SU-DHL-6 (cell line): ENCODE measurements around the gene CYYR1.

Source experiments
- H2AFZ ChIP-seq: fragments of 200-600 bp; sonication (generic); 2 replicates; pipeline ENCODE4 v1.6.1; 2014; ENCODE audit warnings: low read depth, mild to moderate bottlenecking, moderate library complexity, mixed read lengths, antibody characterized with exemption, low read length; ENCODE audit not compliant: severe bottlenecking
- H3F3A ChIP-seq: fragments of 200-600 bp; shearing (Covaris generic); 2 replicates; pipeline ENCODE4 v1.6.0; 2016; ENCODE audit warnings: antibody characterized with exemption, mild to moderate bottlenecking; ENCODE audit not compliant: insufficient read depth
- H3K27ac ChIP-seq: fragments of 200-600 bp; sonication (generic); 2 replicates; pipeline ENCODE4 v1.5.1; 2016; ENCODE audit warnings: low read depth, mild to moderate bottlenecking, low read length, moderate library complexity, mixed read lengths
- H3K27me3 ChIP-seq: fragments of 200-600 bp; sonication (generic), shearing (Covaris generic); 2 replicates; pipeline ENCODE4 v1.6.0; 2014; ENCODE audit warnings: mild to moderate bottlenecking, low read length
- H3K36me3 ChIP-seq: fragments of 200-600 bp; sonication (generic); 2 replicates; pipeline ENCODE4 v1.6.1; 2014; ENCODE audit warnings: mild to moderate bottlenecking, low read length, mixed read lengths
- H3K4me2 ChIP-seq: fragments of 300-600, 200-600 bp; shearing (Covaris generic), sonication (generic); 2 replicates; pipeline ENCODE4 v1.6.0; 2014; ENCODE audit warnings: low read length, low read depth, mild to moderate bottlenecking; ENCODE audit not compliant: poor library complexity, severe bottlenecking
- H3K4me3 ChIP-seq: fragments of 200-600 bp; sonication (generic); 2 replicates; pipeline ENCODE4 v1.5.1; 2014; ENCODE audit warnings: antibody characterized with exemption, low read length, mild to moderate bottlenecking, mixed read lengths; ENCODE audit not compliant: insufficient read depth, poor library complexity, severe bottlenecking
- H3K79me2 ChIP-seq: fragments of 200-600 bp; sonication (generic); 2 replicates; pipeline ENCODE4 v1.6.1; 2014; ENCODE audit warnings: mild to moderate bottlenecking, low read length, moderate library complexity; ENCODE audit not compliant: insufficient read depth
- H3K9ac ChIP-seq: fragments of 200-600 bp; sonication (generic); 2 replicates; pipeline ENCODE4 v1.7.0; 2014; ENCODE audit warnings: mild to moderate bottlenecking, low read length
- H3K9me2 ChIP-seq: fragments of 200-600 bp; sonication (generic); replicated peaks from 2 replicates; pipeline ENCODE4 v1.6.1; 2014; ENCODE audit warnings: low read length; ENCODE audit not compliant: insufficient read depth
- H3K9me3 ChIP-seq: fragments of 200-600 bp; sonication (generic); 2 replicates; pipeline ENCODE4 v1.6.1; 2014; ENCODE audit warnings: low read length, mixed read lengths; ENCODE audit not compliant: insufficient read depth
- H4K20me1 ChIP-seq: fragments of 200-600 bp; sonication (generic); 2 replicates; pipeline ENCODE4 v1.6.1; 2014; ENCODE audit warnings: low read depth, mild to moderate bottlenecking, antibody characterized with exemption, low read length, moderate library complexity, mixed read lengths
- EZH2phosphoT487 ChIP-seq: fragments of 200-600 bp; sonication (generic), shearing (Covaris generic); conservative IDR thresholded peaks from 2 replicates; pipeline ENCODE4 v1.6.1; 2018; ENCODE audit warnings: mild to moderate bottlenecking, antibody characterized with exemption, low read length, moderate library complexity, mixed read lengths
- TF ChIP-seq, protein P1 (sequence below): fragments of 200-600 bp; sonication (generic); IDR thresholded peaks from one replicate; pipeline ENCODE4 v1.5.1; 2017; ENCODE audit warnings: antibody characterized with exemption, mild to moderate bottlenecking, low read length, moderate library complexity; ENCODE audit not compliant: insufficient read depth, poor library complexity, severe bottlenecking

The CYYR1 gene

DNA sequence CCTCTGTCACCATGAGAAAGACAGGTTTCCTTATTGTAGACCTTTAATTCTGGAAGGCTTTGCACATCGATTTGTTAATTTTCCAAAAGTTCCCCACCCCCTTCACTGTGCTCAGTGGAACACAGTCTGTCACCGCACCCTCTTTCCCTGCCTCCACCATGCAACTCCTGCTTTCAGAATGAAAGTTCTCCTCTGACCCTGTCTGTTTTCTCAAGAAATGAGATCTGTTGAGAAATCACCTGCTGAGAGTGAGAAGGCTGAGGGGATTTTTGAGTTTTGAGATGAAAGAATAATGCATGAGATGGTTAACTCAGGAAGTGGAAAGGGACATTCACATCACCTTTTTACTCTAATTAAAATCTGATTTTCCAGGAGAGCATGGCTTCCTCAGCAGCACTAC is 99.6 kb downstream of the CYYR1 start:
- no peaks in the 10 kb centered on the region for H3F3A ChIP-seq
- no peaks in the 10 kb centered on the region for H3K9me2 ChIP-seq
- H3K27me3 ChIP-seq = no peaks in the 10 kb centered on the region
- no peak overlapping the region for H3K27ac ChIP-seq
- H3K79me2 ChIP-seq = no peaks in the 10 kb centered on the region
- H2AFZ ChIP-seq = no peak overlapping the region
- H3K9ac ChIP-seq = no peak overlapping the region
- no peaks in the 10 kb centered on the region for H3K36me3 ChIP-seq
- no peak overlapping the region for H3K4me3 ChIP-seq
- no peaks in the 10 kb centered on the region for H3K9me3 ChIP-seq
- no peak overlapping the region for H3K4me2 ChIP-seq
- no peak for TF ChIP-seq EZH2phosphoT487
- TF ChIP-seq, protein P1, sequence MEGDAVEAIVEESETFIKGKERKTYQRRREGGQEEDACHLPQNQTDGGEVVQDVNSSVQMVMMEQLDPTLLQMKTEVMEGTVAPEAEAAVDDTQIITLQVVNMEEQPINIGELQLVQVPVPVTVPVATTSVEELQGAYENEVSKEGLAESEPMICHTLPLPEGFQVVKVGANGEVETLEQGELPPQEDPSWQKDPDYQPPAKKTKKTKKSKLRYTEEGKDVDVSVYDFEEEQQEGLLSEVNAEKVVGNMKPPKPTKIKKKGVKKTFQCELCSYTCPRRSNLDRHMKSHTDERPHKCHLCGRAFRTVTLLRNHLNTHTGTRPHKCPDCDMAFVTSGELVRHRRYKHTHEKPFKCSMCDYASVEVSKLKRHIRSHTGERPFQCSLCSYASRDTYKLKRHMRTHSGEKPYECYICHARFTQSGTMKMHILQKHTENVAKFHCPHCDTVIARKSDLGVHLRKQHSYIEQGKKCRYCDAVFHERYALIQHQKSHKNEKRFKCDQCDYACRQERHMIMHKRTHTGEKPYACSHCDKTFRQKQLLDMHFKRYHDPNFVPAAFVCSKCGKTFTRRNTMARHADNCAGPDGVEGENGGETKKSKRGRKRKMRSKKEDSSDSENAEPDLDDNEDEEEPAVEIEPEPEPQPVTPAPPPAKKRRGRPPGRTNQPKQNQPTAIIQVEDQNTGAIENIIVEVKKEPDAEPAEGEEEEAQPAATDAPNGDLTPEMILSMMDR = no peak
- no peaks in the 10 kb centered on the region for H4K20me1 ChIP-seq

DNA sequence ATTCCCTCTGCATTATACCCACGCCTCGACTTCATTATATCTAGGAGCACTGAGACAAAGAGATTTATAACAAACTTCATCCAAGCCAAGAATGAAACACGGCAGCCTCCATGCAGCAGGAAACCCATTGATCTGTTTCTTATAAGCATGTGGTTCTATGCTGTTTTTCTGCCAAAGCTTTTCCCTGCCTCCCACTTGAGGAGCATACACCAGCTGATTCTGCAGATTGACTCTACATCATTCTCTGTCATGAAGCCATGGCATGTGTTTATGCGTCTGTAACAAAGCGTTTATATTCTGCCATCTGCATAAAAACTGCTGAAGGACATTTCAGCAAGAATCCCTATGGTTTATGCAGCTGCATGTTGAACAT is 102.0 kb downstream of the CYYR1 start:
- no peak overlapping the region for H3K27ac ChIP-seq
- H3K27me3 ChIP-seq = no peaks in the 10 kb centered on the region
- H2AFZ ChIP-seq = no peak overlapping the region
- no peak for TF ChIP-seq EZH2phosphoT487
- TF ChIP-seq, protein P1 = no peak
- no peaks in the 10 kb centered on the region for H3K79me2 ChIP-seq
- H3K9ac ChIP-seq = no peak overlapping the region
- no peaks in the 10 kb centered on the region for H3K9me3 ChIP-seq
- H3K9me2 ChIP-seq = no peaks in the 10 kb centered on the region
- no peak overlapping the region for H3K4me3 ChIP-seq
- no peaks in the 10 kb centered on the region for H3F3A ChIP-seq
- no peaks in the 10 kb centered on the region for H3K36me3 ChIP-seq
- no peaks in the 10 kb centered on the region for H4K20me1 ChIP-seq
- H3K4me2 ChIP-seq = no peak overlapping the region

DNA sequence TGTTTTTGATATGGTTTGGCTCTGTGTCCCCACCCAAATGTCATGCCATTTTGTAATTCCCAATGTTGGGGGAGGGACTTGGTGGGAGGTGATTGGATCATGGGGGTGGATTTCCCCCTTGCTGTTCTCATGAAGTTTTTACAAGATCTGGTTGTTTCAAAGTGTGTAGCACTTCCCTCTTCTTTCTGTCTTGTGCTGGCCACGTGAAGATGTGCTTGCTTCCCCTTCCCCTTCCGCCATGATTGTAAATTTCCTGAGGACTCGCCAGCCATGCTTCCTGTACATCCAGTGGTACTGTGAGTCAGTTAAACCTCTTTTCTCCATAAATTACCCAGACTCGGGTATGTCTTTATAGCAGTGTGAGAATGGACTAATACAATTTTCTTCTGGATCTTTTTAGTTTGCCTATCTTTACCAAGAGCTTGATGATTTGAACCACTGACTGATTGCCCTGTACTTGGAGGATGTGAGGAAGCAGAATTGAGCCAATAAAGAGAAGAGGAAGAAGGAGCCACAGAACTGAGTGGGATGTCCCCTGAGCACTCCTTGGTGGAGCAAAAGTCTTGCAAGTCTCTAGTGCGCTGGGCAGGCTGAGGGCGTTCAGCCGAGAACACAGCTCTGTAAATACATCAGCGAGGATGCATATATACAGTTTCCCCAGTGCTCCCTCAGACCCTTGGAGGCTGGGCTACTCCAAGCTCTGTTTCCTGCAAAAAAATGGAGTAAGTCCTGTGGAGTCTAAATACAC is 102.6 kb downstream of the CYYR1 start:
- Histone ChIP-seq H3K4me2 (no peak overlapping the region), H2AFZ (no peak overlapping the region), H3K36me3 (no peaks in the 10 kb centered on the region), H3K9me3 (no peaks in the 10 kb centered on the region), H3K9me2 (no peaks in the 10 kb centered on the region), H3K4me3 (no peak overlapping the region), H3K79me2 (no peaks in the 10 kb centered on the region), H3F3A (no peaks in the 10 kb centered on the region), H3K27ac (no peak overlapping the region), H3K27me3 (no peaks in the 10 kb centered on the region), H4K20me1 (no peaks in the 10 kb centered on the region), H3K9ac (no peak overlapping the region)
- TF ChIP-seq EZH2phosphoT487 = no peak
- TF ChIP-seq, protein P1 = no peak
